Measurements from ENCODE around the gene TMEM164.

The TMEM164 gene

DNA sequence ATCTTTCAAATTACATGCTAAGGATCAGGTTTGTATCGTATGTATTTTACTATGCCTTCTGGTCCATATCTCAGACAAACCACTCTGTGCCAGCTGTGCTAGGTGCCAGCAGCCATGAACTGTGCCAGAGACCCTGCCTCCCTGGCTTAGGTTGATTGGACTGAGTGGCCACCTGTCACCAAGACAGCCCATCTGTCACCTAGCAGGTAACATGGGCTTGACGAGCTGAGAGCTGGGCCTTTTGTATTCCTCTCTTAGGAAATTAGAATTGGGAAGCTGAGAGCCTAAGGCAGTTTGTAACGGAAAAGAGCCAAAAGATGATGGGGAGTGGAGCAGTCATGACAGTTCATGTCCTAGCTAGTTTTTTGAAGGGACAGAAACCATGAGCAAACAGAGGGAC lies 42.5 kb downstream of the TMEM164 start:
- TF ChIP-seq POLR2A (IDR thresholded peaks at IDR 0.05; ENCODE audit: low read depth, low read length): no peak
- no peak for TF ChIP-seq POLR2AphosphoS5 (IDR thresholded peaks at IDR 0.05; ENCODE audit: low read depth, low read length)
- no peak for TF ChIP-seq TAF1 (IDR thresholded peaks at IDR 0.05; ENCODE audit: borderline replicate concordance, low read depth, low read length)
- no peak for FAIRE-seq
- DNase-seq (ENCODE audit: insufficient read length): no peak

DNA sequence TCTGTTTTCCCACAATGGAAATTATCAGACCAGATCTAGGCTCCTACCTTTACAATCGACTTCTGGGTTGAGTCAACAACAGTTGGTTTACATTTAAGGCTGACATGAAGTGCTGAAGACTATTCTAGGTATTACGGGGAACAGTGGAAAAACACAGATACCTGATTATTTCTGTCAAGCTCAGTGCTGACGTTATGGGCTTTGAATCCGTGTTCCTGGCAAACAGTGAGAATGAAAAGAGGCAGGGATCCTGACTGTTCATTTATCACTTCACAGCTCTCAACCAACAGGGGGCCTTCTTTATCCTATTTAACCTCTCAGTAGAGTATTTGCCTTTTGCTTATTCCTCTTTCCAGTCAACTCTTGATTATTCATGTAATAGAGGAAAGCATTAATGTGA lies 43.1 kb downstream of the TMEM164 start:
- peak; percentile 57 for FAIRE-seq
- DNase-seq (ENCODE audit: insufficient read length): no peak
- no peak for TF ChIP-seq POLR2AphosphoS5 (IDR thresholded peaks at IDR 0.05; ENCODE audit: low read depth, low read length)
- TF ChIP-seq POLR2A (IDR thresholded peaks at IDR 0.05; ENCODE audit: low read depth, low read length): no peak
- TF ChIP-seq TAF1 (IDR thresholded peaks at IDR 0.05; ENCODE audit: borderline replicate concordance, low read depth, low read length): no peak

DNA sequence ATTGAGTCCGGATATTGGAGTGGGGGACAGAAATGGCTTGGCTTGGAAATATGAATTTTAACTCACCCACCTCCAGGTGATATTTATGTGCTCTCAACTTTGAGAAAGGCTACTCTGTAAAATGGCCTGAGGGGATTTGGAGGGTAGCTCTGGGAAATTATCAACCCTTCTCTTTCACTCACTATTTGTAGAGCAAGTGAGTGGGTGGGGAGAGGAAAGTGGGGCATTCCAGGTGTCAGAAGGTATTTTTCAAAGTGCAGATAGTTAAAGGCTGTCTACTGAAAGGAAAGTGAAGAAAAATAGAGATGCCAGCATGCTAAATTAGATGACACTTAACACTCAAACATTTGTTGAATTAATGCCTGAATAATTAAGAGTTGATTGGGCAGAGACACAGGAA lies 44.1 kb downstream of the TMEM164 start:
- no peak for TF ChIP-seq POLR2A (IDR thresholded peaks at IDR 0.05; ENCODE audit: low read depth, low read length)
- TF ChIP-seq POLR2AphosphoS5 (IDR thresholded peaks at IDR 0.05; ENCODE audit: low read depth, low read length): no peak
- FAIRE-seq: peak; percentile 74

DNA sequence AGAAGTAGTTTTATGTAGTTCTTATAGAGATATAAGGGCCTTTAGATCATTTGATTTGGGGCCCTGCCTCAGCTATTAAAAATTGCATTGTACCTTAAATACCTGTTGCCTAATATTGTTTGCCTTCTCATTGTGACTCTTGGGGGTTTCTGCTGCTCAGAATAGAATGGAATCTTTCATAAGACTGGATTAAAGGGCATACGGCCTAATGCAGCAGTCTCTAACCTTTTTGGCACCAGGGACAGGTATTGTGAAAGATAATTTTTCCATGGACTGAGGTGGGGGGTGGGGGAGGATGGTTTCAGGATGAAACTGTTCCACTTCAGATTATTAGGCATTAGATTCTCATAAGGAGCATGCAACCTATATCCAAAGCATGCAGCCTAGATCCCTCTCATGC lies 46.2 kb downstream of the TMEM164 start:
- TF ChIP-seq POLR2A (IDR thresholded peaks at IDR 0.05; ENCODE audit: low read depth, low read length) (no peak), POLR2AphosphoS5 (IDR thresholded peaks at IDR 0.05; ENCODE audit: low read depth, low read length) (no peak), TAF1 (IDR thresholded peaks at IDR 0.05; ENCODE audit: borderline replicate concordance, low read depth, low read length) (no peak)
- no peak for DNase-seq (ENCODE audit: insufficient read length)
- FAIRE-seq: no peak

More for the DNA sequence above, 44.1 kb downstream of the TMEM164 start:
- no peak for DNase-seq (ENCODE audit: insufficient read length)

DNA sequence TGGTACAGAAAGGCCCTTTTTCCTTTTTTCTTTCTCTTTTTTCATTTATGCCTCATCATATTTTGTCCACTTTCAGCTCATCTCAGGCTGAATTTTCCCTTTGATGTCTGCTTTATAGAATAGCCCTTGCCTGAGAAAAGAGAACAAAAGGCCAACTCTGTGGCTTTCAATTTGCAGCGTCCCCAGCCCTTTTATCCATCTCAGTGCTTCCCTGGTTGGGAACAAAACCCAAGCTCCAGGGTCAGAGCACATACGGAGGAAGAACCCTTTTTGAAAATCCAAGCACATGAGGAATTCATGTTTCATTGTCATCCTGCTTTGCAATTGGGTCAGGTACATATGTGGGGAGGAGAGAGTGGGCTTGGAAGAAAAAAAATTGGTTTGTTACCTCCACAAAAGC lies 47.5 kb downstream of the TMEM164 start:
- TF ChIP-seq POLR2A (IDR thresholded peaks at IDR 0.05; ENCODE audit: low read depth, low read length) (no peak), TAF1 (IDR thresholded peaks at IDR 0.05; ENCODE audit: borderline replicate concordance, low read depth, low read length) (no peak), POLR2AphosphoS5 (IDR thresholded peaks at IDR 0.05; ENCODE audit: low read depth, low read length) (no peak)
- FAIRE-seq (no peak), DNase-seq (ENCODE audit: insufficient read length) (no peak)

DNA sequence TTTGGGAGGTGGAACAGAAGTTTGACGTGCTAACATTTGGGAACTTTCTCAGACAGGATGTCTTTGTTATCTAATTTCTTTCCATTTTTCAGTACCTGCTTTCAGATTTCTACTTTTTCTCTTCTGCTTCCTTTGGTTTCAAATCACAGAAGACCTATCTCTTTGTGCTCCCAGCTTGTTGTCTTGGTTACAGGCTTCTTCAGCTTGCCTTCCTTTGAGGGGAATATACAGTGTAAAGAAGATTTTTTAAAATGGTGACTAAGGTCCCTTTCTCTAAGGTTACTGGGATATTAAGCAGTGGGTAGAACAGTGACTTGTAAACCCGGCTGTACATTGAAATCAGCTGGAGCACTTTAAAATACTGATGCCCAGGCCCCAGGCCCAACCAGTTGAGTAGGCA lies 48.0 kb downstream of the TMEM164 start:
- DNase-seq (ENCODE audit: insufficient read length): no peak
- TF ChIP-seq TAF1 (IDR thresholded peaks at IDR 0.05; ENCODE audit: borderline replicate concordance, low read depth, low read length) (no peak), POLR2A (IDR thresholded peaks at IDR 0.05; ENCODE audit: low read depth, low read length) (no peak), POLR2AphosphoS5 (IDR thresholded peaks at IDR 0.05; ENCODE audit: low read depth, low read length) (no peak)
- FAIRE-seq: no peak

DNA sequence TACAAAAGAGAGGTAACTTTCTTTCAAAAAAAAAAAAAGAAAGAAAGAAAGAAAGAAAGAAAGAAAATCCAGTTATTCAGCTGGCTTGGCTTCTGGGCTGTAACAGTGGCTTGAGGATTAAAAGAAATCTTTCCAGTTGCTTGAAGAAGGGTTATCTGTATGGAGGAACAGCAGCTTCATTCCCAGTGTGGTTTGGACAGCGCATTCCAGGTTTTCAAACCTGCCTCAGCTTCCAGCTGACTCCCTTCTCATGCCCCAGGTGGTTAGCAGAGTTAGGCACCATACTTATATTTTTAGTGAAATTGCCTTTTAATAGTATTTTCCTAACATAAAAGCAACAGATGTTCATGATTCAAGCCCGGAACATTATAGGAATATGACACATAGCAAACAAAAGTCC lies 48.6 kb downstream of the TMEM164 start:
- DNase-seq (ENCODE audit: insufficient read length) (no peak), FAIRE-seq (no peak)
- TF ChIP-seq POLR2A (IDR thresholded peaks at IDR 0.05; ENCODE audit: low read depth, low read length) (no peak), POLR2AphosphoS5 (IDR thresholded peaks at IDR 0.05; ENCODE audit: low read depth, low read length) (no peak), TAF1 (IDR thresholded peaks at IDR 0.05; ENCODE audit: borderline replicate concordance, low read depth, low read length) (no peak)

DNA sequence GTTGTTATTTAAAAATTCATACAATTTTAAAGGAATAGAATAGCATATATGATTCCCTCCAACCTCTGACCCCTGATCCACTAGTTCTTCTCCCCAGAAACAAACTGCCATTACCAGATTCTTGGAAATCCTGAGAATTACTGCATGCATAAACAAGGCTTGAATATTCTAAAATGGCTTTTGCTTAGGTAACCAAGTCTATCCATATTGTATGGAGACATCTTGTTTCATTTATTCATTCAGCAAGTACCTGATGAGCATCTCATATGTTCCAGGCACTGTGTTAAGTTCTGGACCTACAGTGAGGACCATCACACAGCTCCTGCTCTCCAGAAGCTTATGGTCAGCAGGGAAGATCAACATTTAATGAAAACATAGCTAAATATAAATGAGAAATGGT lies 49.4 kb downstream of the TMEM164 start:
- DNase-seq (ENCODE audit: insufficient read length) (no peak), FAIRE-seq (no peak)
- TF ChIP-seq POLR2AphosphoS5 (IDR thresholded peaks at IDR 0.05; ENCODE audit: low read depth, low read length) (no peak), POLR2A (IDR thresholded peaks at IDR 0.05; ENCODE audit: low read depth, low read length) (no peak), TAF1 (IDR thresholded peaks at IDR 0.05; ENCODE audit: borderline replicate concordance, low read depth, low read length) (no peak)

DNA sequence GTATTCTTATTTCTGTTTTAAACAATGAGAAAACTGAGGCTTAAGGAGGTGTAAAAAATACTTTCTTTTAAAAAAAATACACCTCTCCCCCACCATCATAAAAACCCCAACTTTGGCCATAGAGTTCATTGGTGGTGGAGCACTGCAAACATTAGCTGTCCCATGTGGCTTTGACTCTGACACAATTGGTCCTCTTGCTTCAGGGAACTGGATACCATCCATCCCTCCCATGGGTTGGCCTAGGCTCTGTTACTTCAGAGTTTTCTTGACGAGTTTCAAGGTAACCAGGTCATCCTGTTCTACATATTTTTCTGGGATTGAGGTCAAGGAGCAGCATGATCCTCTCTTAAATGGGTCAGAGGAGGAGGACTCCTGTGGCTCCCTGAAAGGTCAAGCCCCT lies 50.5 kb downstream of the TMEM164 start:
- no peak for DNase-seq (ENCODE audit: insufficient read length)
- TF ChIP-seq POLR2A (IDR thresholded peaks at IDR 0.05; ENCODE audit: low read depth, low read length) (no peak), POLR2AphosphoS5 (IDR thresholded peaks at IDR 0.05; ENCODE audit: low read depth, low read length) (no peak), TAF1 (IDR thresholded peaks at IDR 0.05; ENCODE audit: borderline replicate concordance, low read depth, low read length) (no peak)
- no peak for FAIRE-seq

DNA sequence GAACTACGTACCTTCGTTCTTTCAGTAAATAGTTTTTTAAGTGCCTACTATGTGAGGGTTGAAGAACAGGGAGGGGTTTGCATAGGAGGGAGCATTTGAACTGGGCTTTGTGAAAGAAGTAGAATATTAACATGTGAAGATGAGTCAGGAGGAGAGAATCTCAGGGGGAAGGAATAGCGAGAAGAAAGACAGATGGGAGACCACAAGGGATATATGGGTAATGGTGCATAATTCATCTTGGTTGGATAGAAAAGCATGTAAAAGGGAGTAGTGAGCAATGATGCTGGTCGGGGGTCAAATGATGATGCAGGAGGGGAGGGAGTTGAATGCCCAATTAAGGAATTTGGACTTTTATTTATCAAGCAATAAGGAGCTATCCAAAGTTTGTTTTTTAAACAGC lies 52.7 kb downstream of the TMEM164 start:
- FAIRE-seq (no peak), DNase-seq (ENCODE audit: insufficient read length) (no peak)
- no peak for TF ChIP-seq POLR2AphosphoS5 (IDR thresholded peaks at IDR 0.05; ENCODE audit: low read depth, low read length)
- no peak for TF ChIP-seq TAF1 (IDR thresholded peaks at IDR 0.05; ENCODE audit: borderline replicate concordance, low read depth, low read length)
- no peak for TF ChIP-seq POLR2A (IDR thresholded peaks at IDR 0.05; ENCODE audit: low read depth, low read length)

DNA sequence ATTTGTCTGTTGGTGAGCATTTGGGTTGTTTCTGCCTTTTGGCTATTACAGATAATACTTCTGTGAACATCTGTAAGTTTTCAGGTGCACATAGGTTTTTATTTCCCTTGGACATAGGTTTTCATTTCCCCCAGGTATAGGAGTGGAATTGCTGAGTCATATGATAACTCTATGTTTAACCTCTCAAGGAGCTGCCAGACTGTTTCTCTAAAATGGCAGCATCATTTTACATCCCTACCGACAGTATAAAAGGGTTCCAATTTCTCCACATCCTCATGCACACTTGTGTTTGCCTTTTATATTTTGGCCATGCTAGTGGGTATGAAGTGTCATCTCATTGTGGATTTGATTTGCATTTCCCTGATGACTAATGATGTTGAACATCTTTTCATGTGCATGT lies 53.5 kb downstream of the TMEM164 start:
- TF ChIP-seq POLR2A (IDR thresholded peaks at IDR 0.05; ENCODE audit: low read depth, low read length) (no peak), POLR2AphosphoS5 (IDR thresholded peaks at IDR 0.05; ENCODE audit: low read depth, low read length) (no peak), TAF1 (IDR thresholded peaks at IDR 0.05; ENCODE audit: borderline replicate concordance, low read depth, low read length) (no peak)
- DNase-seq (ENCODE audit: insufficient read length) (no peak), FAIRE-seq (peak; percentile 21)

DNA sequence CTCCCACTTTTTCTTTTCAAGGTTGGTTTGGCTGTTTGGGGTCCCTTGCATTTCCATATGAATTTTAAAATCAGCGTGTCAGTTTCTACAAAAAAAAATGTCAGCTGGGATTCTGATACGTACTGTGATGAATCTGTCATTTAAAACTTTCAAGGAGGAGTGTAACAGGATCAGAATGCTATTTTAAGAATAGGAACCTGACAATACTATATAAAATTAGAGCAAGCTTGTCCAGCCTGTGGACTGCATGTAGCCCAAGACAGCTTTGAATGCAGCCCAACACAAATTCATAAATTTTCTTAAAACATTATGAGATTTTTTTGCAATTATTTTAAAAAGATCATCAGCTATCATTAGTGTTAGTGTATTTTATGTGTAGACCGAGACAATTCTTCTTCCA lies 56.5 kb downstream of the TMEM164 start:
- FAIRE-seq: no peak
- DNase-seq (ENCODE audit: insufficient read length): no peak
- TF ChIP-seq TAF1 (IDR thresholded peaks at IDR 0.05; ENCODE audit: borderline replicate concordance, low read depth, low read length) (no peak), POLR2AphosphoS5 (IDR thresholded peaks at IDR 0.05; ENCODE audit: low read depth, low read length) (no peak), POLR2A (IDR thresholded peaks at IDR 0.05; ENCODE audit: low read depth, low read length) (no peak)

DNA sequence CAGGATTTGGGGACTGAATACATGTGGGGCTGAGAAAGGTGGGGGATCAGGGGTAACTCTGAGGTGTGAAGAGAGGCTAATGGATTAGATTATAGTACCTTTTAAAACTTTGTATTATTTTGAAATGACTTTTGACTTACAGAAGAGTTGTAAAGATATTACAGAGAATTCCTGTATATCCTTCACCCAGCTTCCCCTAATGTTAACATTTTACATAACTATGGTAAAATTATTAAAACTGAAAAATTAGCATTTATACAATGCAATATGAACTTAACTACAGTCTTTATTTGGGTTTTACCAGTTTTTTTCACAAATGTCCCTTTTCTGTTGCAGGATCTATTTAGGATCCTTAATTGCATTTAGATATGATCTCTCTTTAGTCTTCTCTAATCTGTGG lies 57.4 kb downstream of the TMEM164 start:
- no peak for FAIRE-seq
- no peak for TF ChIP-seq TAF1 (IDR thresholded peaks at IDR 0.05; ENCODE audit: borderline replicate concordance, low read depth, low read length)
- no peak for TF ChIP-seq POLR2AphosphoS5 (IDR thresholded peaks at IDR 0.05; ENCODE audit: low read depth, low read length)
- TF ChIP-seq POLR2A (IDR thresholded peaks at IDR 0.05; ENCODE audit: low read depth, low read length): no peak
- no peak for DNase-seq (ENCODE audit: insufficient read length)

Data from GM12892 (cell line).